GM21723 (cell line): ENCODE results near the gene CDA.

Source experiments
- ATAC-seq: cut with Tn5 transposase; IDR thresholded peaks from one replicate; pipeline ENCODE4 v1.9.1; 2021; ENCODE audit warnings: mild to moderate bottlenecking, moderate library complexity; ENCODE audit not compliant: unreplicated experiment

CDA gene

GRCh38 chr1:20588634-20589225, at the start of gene CDA:
Gene CDA (plus strand): TSS chr1:20589097. CDS start chr1:20589130, 33 bp downstream.
- ATAC-seq = no peak

- ATAC-seq = no peak
Observed at GRCh38 chr1:20540281-20540680, 48.6 kb upstream of the CDA start.

- ATAC-seq = no peak
Observed at GRCh38 chr1:20546637-20547036, 42.3 kb upstream of the CDA start.

GRCh38 chr1:20551161-20551560, 37.7 kb upstream of the CDA start:
- no peak for ATAC-seq

GRCh38 chr1:20551945-20552727, 36.8 kb upstream of the CDA start, which contains the start of gene FAM43B:
Gene FAM43B (plus strand): TSS chr1:20552573. CDS start chr1:20552974, 401 bp downstream.
- ATAC-seq = no peak

- no peak for ATAC-seq
Observed at GRCh38 chr1:20552728-20553445, 36.0 kb upstream of the CDA start.

GRCh38 chr1:20555025-20555757, 33.7 kb upstream of the CDA start:
- ATAC-seq = no peak

GRCh38 chr1:20555758-20556120, 33.2 kb upstream of the CDA start:
- ATAC-seq = no peak

- no peak for ATAC-seq
Observed at GRCh38 chr1:20558191-20558590, 30.7 kb upstream of the CDA start.

GRCh38 chr1:20560966-20561365, 27.9 kb upstream of the CDA start:
- ATAC-seq = no peak

GRCh38 chr1:20565234-20565633, 23.7 kb upstream of the CDA start:
- no peak for ATAC-seq

GRCh38 chr1:20569523-20570098, 19.3 kb upstream of the CDA start:
- no peak for ATAC-seq

- no peak for ATAC-seq
Observed at GRCh38 chr1:20571427-20571826, 17.5 kb upstream of the CDA start.

GRCh38 chr1:20573987-20574386, 14.9 kb upstream of the CDA start:
- ATAC-seq = no peak

- ATAC-seq = no peak
Observed at GRCh38 chr1:20574686-20575540, 14.0 kb upstream of the CDA start.

- ATAC-seq = no peak
Observed at GRCh38 chr1:20575541-20576336, 13.2 kb upstream of the CDA start.

- no peak for ATAC-seq
Observed at GRCh38 chr1:20578062-20578461, 10.8 kb upstream of the CDA start.

- ATAC-seq = no peak
Observed at GRCh38 chr1:20578721-20579395, 10.0 kb upstream of the CDA start.

GRCh38 chr1:20584890-20585289, 4.0 kb upstream of the CDA start:
- no peak for ATAC-seq
